ENCODE results near the gene PHKA2.
A peak's percentile ranks its signal among the peaks of the same experiment; 100 is the strongest.

PHKA2 gene

DNA sequence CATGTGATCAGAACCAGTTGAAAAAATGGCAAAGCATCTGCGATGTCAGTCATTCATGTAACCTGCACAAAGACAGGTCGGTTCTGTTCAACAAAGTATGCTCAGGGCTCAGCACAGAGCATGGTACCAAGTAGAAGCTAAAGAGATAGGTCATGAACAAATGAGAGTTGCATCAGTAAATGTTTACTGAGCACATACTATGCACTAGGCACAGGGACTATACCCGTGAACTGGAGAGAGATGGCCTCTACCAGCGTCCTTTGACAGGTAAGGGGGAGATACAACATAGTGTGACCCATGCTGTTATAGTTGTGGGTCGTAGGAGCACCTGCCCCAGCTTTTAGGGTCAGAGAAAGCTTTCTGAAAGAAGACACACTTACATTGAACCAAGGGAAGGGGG lies 46.7 kb downstream of the PHKA2 start:
- no peak overlapping the region for H3K4me3 ChIP-seq (replicated peaks; ENCODE audit: low read depth, low read length)
- TF ChIP-seq, protein P1, sequence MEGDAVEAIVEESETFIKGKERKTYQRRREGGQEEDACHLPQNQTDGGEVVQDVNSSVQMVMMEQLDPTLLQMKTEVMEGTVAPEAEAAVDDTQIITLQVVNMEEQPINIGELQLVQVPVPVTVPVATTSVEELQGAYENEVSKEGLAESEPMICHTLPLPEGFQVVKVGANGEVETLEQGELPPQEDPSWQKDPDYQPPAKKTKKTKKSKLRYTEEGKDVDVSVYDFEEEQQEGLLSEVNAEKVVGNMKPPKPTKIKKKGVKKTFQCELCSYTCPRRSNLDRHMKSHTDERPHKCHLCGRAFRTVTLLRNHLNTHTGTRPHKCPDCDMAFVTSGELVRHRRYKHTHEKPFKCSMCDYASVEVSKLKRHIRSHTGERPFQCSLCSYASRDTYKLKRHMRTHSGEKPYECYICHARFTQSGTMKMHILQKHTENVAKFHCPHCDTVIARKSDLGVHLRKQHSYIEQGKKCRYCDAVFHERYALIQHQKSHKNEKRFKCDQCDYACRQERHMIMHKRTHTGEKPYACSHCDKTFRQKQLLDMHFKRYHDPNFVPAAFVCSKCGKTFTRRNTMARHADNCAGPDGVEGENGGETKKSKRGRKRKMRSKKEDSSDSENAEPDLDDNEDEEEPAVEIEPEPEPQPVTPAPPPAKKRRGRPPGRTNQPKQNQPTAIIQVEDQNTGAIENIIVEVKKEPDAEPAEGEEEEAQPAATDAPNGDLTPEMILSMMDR (IDR thresholded peaks at IDR 0.05; ENCODE audit: low read depth, low read length, missing control alignments) = no peak
- no peak for DNase-seq (ENCODE audit: extremely low read depth, low read depth)

DNA sequence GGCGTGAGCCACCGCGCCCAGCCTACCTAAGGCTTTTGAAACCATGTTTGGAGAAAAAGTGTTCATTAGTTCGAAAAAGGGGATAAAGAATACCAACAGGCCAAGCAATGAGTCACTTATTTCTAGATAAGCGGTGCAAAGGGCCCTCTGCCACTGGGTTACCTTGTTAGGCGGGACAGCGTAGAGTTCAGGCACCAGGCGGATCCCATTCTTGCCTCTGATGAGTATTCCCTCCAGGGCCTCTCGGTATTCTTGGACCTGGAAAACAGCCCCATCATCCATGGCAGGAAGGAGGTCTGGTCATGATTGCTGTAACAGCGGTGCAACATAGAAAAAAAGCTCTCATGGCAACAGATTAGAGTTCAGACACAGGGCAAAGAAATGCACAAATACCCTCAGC lies 48.0 kb downstream of the PHKA2 start:
- no peak overlapping the region for H3K4me3 ChIP-seq (replicated peaks; ENCODE audit: low read depth, low read length)
- TF ChIP-seq, protein P1 (IDR thresholded peaks at IDR 0.05; ENCODE audit: low read depth, low read length, missing control alignments) = no peak
- no peak for DNase-seq (ENCODE audit: extremely low read depth, low read depth)

DNA sequence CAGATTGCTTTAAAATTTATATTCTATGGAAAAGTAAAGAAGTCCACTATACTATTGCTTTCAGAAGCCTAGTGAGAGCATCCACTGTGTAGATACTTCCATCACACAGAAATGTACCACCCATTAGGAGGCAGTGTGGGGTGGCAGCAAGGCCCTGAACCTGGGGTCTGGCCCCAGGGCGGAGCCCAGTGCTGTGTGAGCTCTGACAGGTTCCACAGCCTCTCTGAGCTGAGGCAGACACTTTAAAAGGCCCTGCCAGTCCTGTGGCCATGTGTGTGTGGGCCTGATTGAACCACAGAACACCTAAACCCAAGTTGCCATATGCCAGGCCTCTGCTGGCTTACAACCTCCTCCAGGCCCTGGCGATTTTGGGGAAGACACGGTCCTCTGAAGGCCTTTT lies 49.2 kb downstream of the PHKA2 start:
- TF ChIP-seq, protein P1 (IDR thresholded peaks at IDR 0.05; ENCODE audit: low read depth, low read length, missing control alignments) = no peak
- no peak for DNase-seq (ENCODE audit: extremely low read depth, low read depth)
- no peak overlapping the region for H3K4me3 ChIP-seq (replicated peaks; ENCODE audit: low read depth, low read length)

DNA sequence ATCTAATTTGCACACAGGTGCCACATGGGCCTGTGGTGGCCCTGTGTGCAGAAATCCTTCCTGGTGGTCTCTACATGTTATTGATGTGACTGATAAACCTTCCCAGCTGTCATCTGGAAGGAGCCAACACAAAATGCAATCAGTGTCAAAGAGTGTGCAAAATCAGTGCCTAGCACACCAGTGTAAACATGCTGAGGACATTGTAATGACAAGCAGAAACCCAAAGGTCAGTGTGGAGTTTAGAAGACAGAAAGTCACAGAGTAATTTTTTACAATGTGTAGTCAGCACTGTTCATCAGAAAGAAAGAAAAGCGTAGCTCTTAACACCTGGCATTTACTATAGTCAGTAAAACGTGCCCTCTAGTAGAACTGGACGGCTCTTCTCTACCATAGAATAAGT lies 50.3 kb downstream of the PHKA2 start:
- DNase-seq (ENCODE audit: extremely low read depth, low read depth) = no peak
- TF ChIP-seq, protein P1 (IDR thresholded peaks at IDR 0.05; ENCODE audit: low read depth, low read length, missing control alignments) = no peak
- H3K4me3 ChIP-seq (replicated peaks; ENCODE audit: low read depth, low read length) = no peak overlapping the region

DNA sequence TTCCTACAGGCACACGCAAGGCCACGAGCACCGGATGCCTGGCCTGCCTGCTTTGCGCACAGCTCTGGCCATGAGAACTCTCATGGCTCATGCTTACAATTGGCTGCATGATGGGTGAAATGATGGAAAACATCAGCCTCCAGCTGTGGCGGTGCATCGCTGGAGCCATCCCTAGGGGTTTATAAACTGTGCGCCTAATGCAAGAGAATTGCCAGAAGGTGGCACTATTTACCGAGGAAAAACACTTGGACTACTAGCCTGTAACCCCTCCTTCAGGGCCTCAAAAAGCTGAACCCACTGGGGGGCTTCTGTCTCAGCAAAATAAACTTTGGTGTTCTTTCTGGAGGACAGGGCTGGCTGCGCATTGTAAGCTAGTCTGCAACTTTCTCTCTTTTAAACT lies 51.9 kb downstream of the PHKA2 start:
- H3K4me3 ChIP-seq (replicated peaks; ENCODE audit: low read depth, low read length) = no peak overlapping the region
- TF ChIP-seq, protein P1 (IDR thresholded peaks at IDR 0.05; ENCODE audit: low read depth, low read length, missing control alignments) = peak; percentile 39
- DNase-seq (ENCODE audit: extremely low read depth, low read depth) = no peak

DNA sequence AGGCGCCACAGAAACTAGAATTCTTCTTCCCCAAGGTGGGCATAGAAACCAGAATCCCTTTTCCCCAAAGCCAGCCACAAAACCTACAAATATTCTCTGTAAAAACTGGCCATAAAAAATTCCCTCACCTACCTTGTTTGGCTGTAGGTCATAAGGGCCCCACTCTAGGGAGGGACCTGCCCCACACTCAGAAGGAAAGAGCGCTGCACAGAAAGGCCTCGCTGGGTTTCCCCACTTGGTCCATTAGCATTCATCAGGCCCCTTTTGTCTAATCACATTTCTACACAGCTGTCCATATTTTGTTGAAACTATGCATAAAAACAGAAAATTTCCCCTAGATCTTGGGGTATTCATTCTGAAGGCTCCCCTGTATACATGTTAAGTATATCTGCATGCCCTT lies 54.1 kb downstream of the PHKA2 start:
- H3K4me3 ChIP-seq (replicated peaks; ENCODE audit: low read depth, low read length) = no peak overlapping the region
- DNase-seq (ENCODE audit: extremely low read depth, low read depth) = no peak
- TF ChIP-seq, protein P1 (IDR thresholded peaks at IDR 0.05; ENCODE audit: low read depth, low read length, missing control alignments) = no peak

DNA sequence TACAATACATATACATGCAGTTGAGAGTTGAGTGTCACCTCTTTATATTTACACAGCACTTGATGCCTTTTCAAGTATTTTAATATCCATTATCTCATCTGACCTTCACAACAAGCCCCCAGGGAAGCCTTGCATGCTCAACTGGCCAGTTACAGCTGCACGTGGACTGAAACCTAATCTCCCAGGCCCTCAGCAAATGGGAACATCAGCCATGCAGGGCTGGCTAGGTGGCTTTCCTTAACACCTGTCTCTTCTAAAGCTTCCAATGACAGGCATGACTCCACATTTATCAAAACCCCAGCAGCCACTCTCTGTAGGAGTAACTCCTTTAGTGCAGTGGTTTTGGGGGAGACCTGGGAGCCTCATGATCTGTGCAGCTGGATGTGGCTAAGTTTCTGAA lies 56.4 kb downstream of the PHKA2 start:
- TF ChIP-seq, protein P1 (IDR thresholded peaks at IDR 0.05; ENCODE audit: low read depth, low read length, missing control alignments) = no peak
- DNase-seq (ENCODE audit: extremely low read depth, low read depth) = no peak
- no peak overlapping the region for H3K4me3 ChIP-seq (replicated peaks; ENCODE audit: low read depth, low read length)

All from HFF-Myc (cell line).